ENCODE measurements around the gene RAB11FIP4. TPM values are rescaled to one million over a fixed set of nuclear protein-coding genes. Genes with fewer than 3 reads are reported as not detected.

RAB11FIP4 gene
- total RNA-seq, 1 experiment from 2014 or later = 15.1 TPM

DNA sequence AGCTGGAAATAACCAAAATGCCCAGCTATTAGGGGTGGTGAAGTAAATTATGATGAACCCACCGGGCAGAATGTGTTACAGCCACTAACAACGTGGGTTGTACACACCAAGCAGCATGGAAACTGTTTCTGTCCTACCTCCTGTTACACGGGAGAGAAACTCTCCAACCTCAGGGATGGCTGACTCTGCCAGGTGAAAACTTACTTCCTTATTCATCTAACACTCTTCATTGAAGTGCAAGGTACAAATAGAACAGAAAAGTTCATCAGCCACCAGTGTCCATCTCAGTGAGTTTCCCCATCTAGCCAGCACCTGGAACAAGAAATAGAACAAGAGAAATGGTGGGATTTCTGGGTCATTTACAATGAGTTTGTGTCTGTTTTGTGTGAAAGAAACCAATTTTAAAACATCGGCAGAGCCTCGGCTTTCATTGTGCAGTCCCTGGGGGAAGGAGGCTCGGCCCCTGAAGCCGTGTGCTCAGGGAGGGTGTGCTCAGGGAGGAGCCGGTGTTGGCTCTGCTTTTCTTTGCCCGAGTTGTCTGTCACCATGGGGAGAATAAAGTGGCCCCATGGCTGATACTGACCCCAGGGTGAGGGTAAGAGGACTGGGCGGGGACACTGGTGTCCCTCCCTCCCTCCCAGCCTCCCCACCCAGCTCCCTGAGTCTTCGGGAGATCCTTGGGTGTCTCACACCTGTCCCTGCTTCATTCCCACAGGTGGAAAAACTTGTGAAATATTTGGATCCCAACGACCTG, 39.8 kb downstream of the RAB11FIP4 start:
- Histone ChIP-seq H3K4me2 (ENCODE audit: low read length) (no peak overlapping the region), H3K9ac (ENCODE audit: low read length) (no peak overlapping the region), H3K4me1 (ENCODE audit: control insufficient read depth in 1 of 2, insufficient read depth in 2 of 2, low read length in 2 of 2) (no peaks in the 10 kb centered on the region), H3K36me3 (ENCODE audit: control insufficient read depth in 1 of 2, insufficient read depth in 2 of 2, low read length in 2 of 2) (no peaks in the 10 kb centered on the region), H3K9me2 (ENCODE audit: insufficient read depth) (no peaks in the 10 kb centered on the region), H3K27me3 (ENCODE audit: insufficient read depth, low read length) (no peaks in the 10 kb centered on the region), H3K9me3 (ENCODE audit: control insufficient read depth in 1 of 2, insufficient read depth in 1 of 2, low read depth in 1 of 2, low read length in 2 of 2) (no peaks in the 10 kb centered on the region), H3K4me3 (replicated peaks in 1 of 2; ENCODE audit: low read depth in 1 of 2, low read length in 2 of 2) (no peak overlapping the region), H3K27ac (ENCODE audit: low read depth, low read length) (no peak overlapping the region), H2AFZ (ENCODE audit: low read depth, low read length, poor library complexity, severe bottlenecking) (no peak overlapping the region), H4K20me1 (ENCODE audit: insufficient read depth) (no peaks in the 10 kb centered on the region), H3K79me2 (ENCODE audit: insufficient read depth, low read length) (no peaks in the 10 kb centered on the region)
- intact Hi-C loops (cut with micrococcal nuclease) = no loop called here
- BruUV-seq (replicated peaks) = no TSS peak
- CTCF ChIA-PET = interaction anchor here (0.7 kb wide), 1 partner anchor 58 kb away, joined by 4 read pairs; no protein-coding TSS in a partner anchor
- POLR2A ChIA-PET = no interaction called here
- RAD21 ChIA-PET (ENCODE audit: low non-redundant PET in 1 of 2, low total read pairs in 2 of 2, uncharacterized antibody in 2 of 2, unreplicated experiment in 2 of 2) = no interaction called here
- ATAC-seq (no peak), DNase-seq (ENCODE audit: low read depth, low spot score) (no peak)
- no peak for TF ChIP-seq EZH2 (IDR thresholded peaks at IDR 0.05)
- TF ChIP-seq POLR2A (IDR thresholded peaks at IDR 0.05; ENCODE audit: borderline replicate concordance, extremely low read depth, insufficient read depth, insufficient read length) = no peak
- TF ChIP-seq SP1 (IDR thresholded peaks at IDR 0.05; ENCODE audit: low read depth) = no peak
- TF ChIP-seq JUND (IDR thresholded peaks at IDR 0.05) = no peak
- no peak for TF ChIP-seq RAD21 (IDR thresholded peaks at IDR 0.05; ENCODE audit: low read depth)
- TF ChIP-seq EGR1 (IDR thresholded peaks at IDR 0.05; ENCODE audit: low read depth) = no peak
- no peak for TF ChIP-seq TCF7L2 (IDR thresholded peaks at IDR 0.05; ENCODE audit: borderline replicate concordance, extremely low read depth, insufficient read depth, insufficient read length)
- TF ChIP-seq, protein P1, sequence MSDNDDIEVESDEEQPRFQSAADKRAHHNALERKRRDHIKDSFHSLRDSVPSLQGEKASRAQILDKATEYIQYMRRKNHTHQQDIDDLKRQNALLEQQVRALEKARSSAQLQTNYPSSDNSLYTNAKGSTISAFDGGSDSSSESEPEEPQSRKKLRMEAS (IDR thresholded peaks at IDR 0.05) = no peak
- TF ChIP-seq SRF (IDR thresholded peaks at IDR 0.05; ENCODE audit: low read depth) = no peak
- TF ChIP-seq ZFX (IDR thresholded peaks at IDR 0.05) = no peak

All from HCT116 (cell line).